Endothelial cell of umbilical vein (primary cell): ENCODE measurements around the gene MIA. TPM values are rescaled to one million over a fixed set of nuclear protein-coding genes. Genes with fewer than 3 reads are reported as not detected.

Experiments used
- BruUV-seq: library from RNA; stranded (reverse); fragments of 400-500 nt; replicated peaks from 2 replicates; lab custom pipeline; 2021; lab: Mats Ljungman, UMichigan
- CTCF ChIA-PET: fragments of 300-600, 350-600 bp; sonication (Branson Sonifier 250); formaldehyde crosslinking; loops from one replicate; lab custom pipeline; 2021; ENCODE audit warnings: antibody characterized with exemption, inconsistent platforms; lab: Charles Lee
- POLR2A ChIA-PET: fragments of 300-600, 350-600 bp; sonication (Branson Sonifier 250); formaldehyde crosslinking; loops from one replicate; lab custom pipeline; 2021; ENCODE audit warnings: antibody characterized with exemption, inconsistent platforms; lab: Charles Lee
- DNase-seq: peaks from one replicate; pipeline ENCODE4 v3.0.0-alpha.2; 2011; ENCODE audit warnings: low read depth, low spot score
- FAIRE-seq: peaks from 2 replicates; lab custom pipeline; 2011; peaks lifted over from hg19 to GRCh38; lab: Jason Lieb, UNC
- H2AFZ ChIP-seq: 2 replicates; pipeline ENCODE4 v1.6.0; 2012; ENCODE audit warnings: low read depth, low read length, control low read depth, inconsistent platforms
- H3K27ac ChIP-seq: 2 replicates; pipeline ENCODE4 v1.5.1; 2011; ENCODE audit warnings: low read depth, mild to moderate bottlenecking, control low read depth, low read length, moderate library complexity; ENCODE audit not compliant: insufficient read depth
- H3K27me3 ChIP-seq, 2 experiments: 2 replicates each; pipeline versions ENCODE4 v1.6.0 to v1.6.1; 2011; ENCODE audit warnings: low read length in 2 of 2, mixed read lengths in 1 of 2; ENCODE audit not compliant: control insufficient read depth in 2 of 2, insufficient read depth in 2 of 2
- H3K36me3 ChIP-seq, 2 experiments: 2 replicates in 1 of 2; 3 replicates in 1 of 2; pipeline ENCODE4 v1.5.1; 2011; ENCODE audit warnings: low read length in 2 of 2, mild to moderate bottlenecking in 1 of 2, moderate library complexity in 1 of 2; ENCODE audit not compliant: control insufficient read depth in 2 of 2, insufficient read depth in 2 of 2; ENCODE audit errors: extremely low read depth in 1 of 2
- H3K4me1 ChIP-seq: 3 replicates; pipeline ENCODE4 v1.5.1; 2011; ENCODE audit warnings: mild to moderate bottlenecking, low read length; ENCODE audit not compliant: control insufficient read depth, insufficient read depth; ENCODE audit errors: extremely low read depth
- H3K4me2 ChIP-seq: 2 replicates; pipeline ENCODE4 v1.6.1; 2011; ENCODE audit warnings: low read length, control low read depth, mixed read lengths; ENCODE audit not compliant: insufficient read depth
- H3K4me3 ChIP-seq, 3 experiments: fragments of 200-600 bp in 1 of 3; sonication (generic), shearing (Covaris generic) in 1 of 3; replicated peaks in 1 of 3; 2 replicates each; pipeline ENCODE4 v1.5.1; 2011 to 2016; ENCODE audit warnings: control low read depth in 3 of 3, low read length in 3 of 3, mild to moderate bottlenecking in 2 of 3, inconsistent platforms in 1 of 3, low read depth in 1 of 3, moderate library complexity in 1 of 3; ENCODE audit not compliant: insufficient read depth in 1 of 3
- H3K79me2 ChIP-seq: 2 replicates; pipeline ENCODE4 v1.6.0; 2012; ENCODE audit warnings: low read length, inconsistent platforms; ENCODE audit not compliant: control insufficient read depth, insufficient read depth
- H3K9ac ChIP-seq: replicated peaks from 2 replicates; pipeline ENCODE3; 2011; ENCODE audit warnings: low read length, control low read depth; ENCODE audit not compliant: insufficient read depth; ENCODE audit errors: extremely low read depth
- H3K9me1 ChIP-seq: replicated peaks from 3 replicates; pipeline ENCODE4 v1.6.0; 2011; ENCODE audit warnings: mild to moderate bottlenecking, low read length; ENCODE audit not compliant: control insufficient read depth, insufficient read depth; ENCODE audit errors: extremely low read depth
- H3K9me3 ChIP-seq: replicated peaks from 2 replicates; pipeline ENCODE4 v1.5.1; 2012; ENCODE audit warnings: low read length, inconsistent platforms; ENCODE audit not compliant: control insufficient read depth, insufficient read depth
- H4K20me1 ChIP-seq: replicated peaks from 2 replicates; pipeline ENCODE3; 2011; ENCODE audit warnings: mild to moderate bottlenecking, low read length; ENCODE audit not compliant: control insufficient read depth, insufficient read depth; ENCODE audit errors: extremely low read depth
- EZH2 ChIP-seq: IDR thresholded peaks from 2 replicates; pipeline ENCODE4 v1.6.1; 2012; ENCODE audit warnings: borderline replicate concordance, low read depth, mild to moderate bottlenecking, moderate library complexity, low read length, inconsistent platforms; ENCODE audit not compliant: severe bottlenecking
- FOS ChIP-seq: IDR thresholded peaks from 2 replicates; pipeline ENCODE4 v1.6.1; 2011; ENCODE audit warnings: mild to moderate bottlenecking, low read length, moderate library complexity, borderline replicate concordance; ENCODE audit not compliant: insufficient read depth
- GATA2 ChIP-seq: IDR thresholded peaks from 2 replicates; pipeline ENCODE4 v1.7.0; 2011; ENCODE audit warnings: low read depth, mild to moderate bottlenecking, moderate library complexity, mixed read lengths, low read length; ENCODE audit not compliant: insufficient read length, insufficient read depth
- JUN ChIP-seq: IDR thresholded peaks from 2 replicates; pipeline ENCODE4 v1.6.1; 2011; ENCODE audit warnings: borderline replicate concordance, low read depth; ENCODE audit not compliant: insufficient read length, insufficient read depth
- MYC ChIP-seq: IDR thresholded peaks from one replicate; pipeline ENCODE4 v1.6.1; 2011; ENCODE audit warnings: mild to moderate bottlenecking, low read depth, low read length
- POLR2A ChIP-seq: IDR thresholded peaks from 2 replicates; pipeline ENCODE4 v1.6.1; 2012; ENCODE audit warnings: low read depth, mild to moderate bottlenecking, control low read depth, low read length
- POLR2AphosphoS5 ChIP-seq: IDR thresholded peaks from 2 replicates; pipeline ENCODE4 v1.6.1; 2012; ENCODE audit warnings: low read depth, mild to moderate bottlenecking, control low read depth, low read length, moderate library complexity; ENCODE audit not compliant: insufficient read depth
- dilution Hi-C: fragments of 300-500 bp; cut with MboI; formaldehyde crosslinking; loops from one replicate; pipeline ENCODE4 v1.15.0; 2019; ENCODE audit warnings: low sequenced_read_pairs; ENCODE audit not compliant: extremely low pct_ligation_motif_present
- intact Hi-C: fragments of 100-400 bp; cut with micrococcal nuclease; formaldehyde crosslinking; loops from one replicate; pipeline ENCODE4 v1.10.0; 2022
- polyA plus RNA-seq, 4 experiments: library from polyadenylated mRNA; depleted of rRNA in 3 of 4; stranded (reverse) in 3 of 4; unstranded in 1 of 4; fragments of >200 nt; gene quantifications; 2 replicates each; pipeline versions ENCODE4 v1.2.1 to v1.2.3, GENCODE V29; 2011 to 2012; ENCODE audit warnings: missing spikeins in 1 of 4
- total RNA-seq: library from RNA; stranded (reverse); gene quantifications from 2 replicates; pipeline ENCODE4 v1.2.3, GENCODE V29; 2021
- TF ChIP-seq, protein P1 (sequence below): IDR thresholded peaks from 2 replicates; pipeline ENCODE4 v1.6.1; 2011; ENCODE audit not compliant: insufficient read depth, insufficient read length
- TF ChIP-seq, protein P2 (sequence below), 2 donors: IDR thresholded peaks; 1 replicate in 1 of 2; 2 replicates in 1 of 2; pipeline ENCODE4 v1.5.1; 2011; ENCODE audit warnings: low read length in 2 of 2, mild to moderate bottlenecking in 2 of 2, moderate library complexity in 2 of 2, control low read depth in 1 of 2, inconsistent platforms in 1 of 2, low read depth in 1 of 2; ENCODE audit not compliant: insufficient read depth in 1 of 2; ENCODE audit errors: extremely low read depth in 1 of 2

Gene MIA
- total and polyA plus RNA-seq, 2 donors (not counting 3 experiments of a cell fraction or from before 2014, with no cell fraction given), result 0.32 TPM; not detected in 1

DNA sequence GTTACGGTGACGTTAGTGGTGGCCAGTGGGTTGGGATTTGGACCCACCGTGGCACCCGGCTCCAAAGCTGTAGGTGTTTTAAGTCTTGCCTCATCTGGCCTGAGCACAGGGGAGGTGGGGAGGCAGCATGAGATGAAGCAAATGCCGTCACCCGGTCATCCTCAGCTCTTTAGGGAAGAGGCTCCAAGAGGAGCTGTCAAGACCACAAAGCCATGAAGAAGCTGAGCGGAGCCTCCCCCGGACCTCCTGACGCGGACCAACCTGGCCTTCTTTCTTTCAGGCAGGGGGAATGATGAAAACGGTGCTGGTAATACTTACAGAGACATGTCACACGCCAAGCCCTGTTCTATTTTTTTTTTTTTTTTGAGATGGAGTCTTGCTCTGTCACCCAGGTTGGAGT is 32.4 kb upstream of the MIA start:
- dilution Hi-C loops (no loop called here), intact Hi-C loops (no loop called here)
- no peak for DNase-seq
- TF ChIP-seq JUN, result no peak
- no peak for TF ChIP-seq POLR2AphosphoS5
- TF ChIP-seq EZH2, result no peak
- no peak for TF ChIP-seq FOS
- TF ChIP-seq, protein P1, sequence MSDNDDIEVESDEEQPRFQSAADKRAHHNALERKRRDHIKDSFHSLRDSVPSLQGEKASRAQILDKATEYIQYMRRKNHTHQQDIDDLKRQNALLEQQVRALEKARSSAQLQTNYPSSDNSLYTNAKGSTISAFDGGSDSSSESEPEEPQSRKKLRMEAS, result no peak
- no peak for TF ChIP-seq POLR2A
- no peak for TF ChIP-seq GATA2
- Histone ChIP-seq H3K9ac (no peak overlapping the region), H4K20me1 (no peaks in the 10 kb centered on the region), H3K79me2 (no peaks in the 10 kb centered on the region), H3K9me3 (no peaks in the 10 kb centered on the region), H3K27ac (no peak overlapping the region), H3K4me1 (peaks cover 9% of the 10 kb centered on the region), H3K4me3 (no peak overlapping the region), H3K4me2 (no peak overlapping the region), H3K27me3 (no peaks in the 10 kb centered on the region), H3K9me1 (no peaks in the 10 kb centered on the region), H3K36me3 (peaks cover 0 to 6% of the 10 kb centered on the region in 2 experiments), H2AFZ (no peak overlapping the region)
- ChIA-PET CTCF (no interaction called here), POLR2A (interaction anchor here (0.7 to 1.0 kb wide), 2 partner anchors 22 to 56 kb away, joined by 3 to 4 read pairs; partner anchors contain the start of gene EGLN2)
- FAIRE-seq, result no peak
- no TSS peak for BruUV-seq

DNA sequence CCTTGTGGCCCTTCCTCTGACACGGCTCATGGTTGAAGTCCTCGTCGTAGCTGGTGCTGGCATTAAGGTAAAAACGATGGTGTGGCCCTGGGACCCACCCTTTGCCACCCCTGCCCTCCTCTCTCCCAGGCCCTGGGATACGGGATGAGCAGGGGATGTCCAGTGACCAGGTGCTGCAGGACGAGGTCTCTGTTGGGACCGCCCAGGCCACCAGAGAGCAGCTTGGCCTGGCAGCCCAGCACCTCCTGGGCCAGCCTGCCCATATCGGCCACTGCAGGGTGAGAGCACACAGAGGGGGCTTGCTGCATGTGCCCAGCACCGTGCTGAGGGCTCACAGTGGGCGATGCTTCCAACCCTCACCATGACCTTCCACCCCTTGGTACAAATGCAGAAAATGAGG is 31.4 kb upstream of the MIA start:
- no peaks in the 10 kb centered on the region for H3K9me1 ChIP-seq
- H3K27me3 ChIP-seq, result no peaks in the 10 kb centered on the region
- no peak for TF ChIP-seq JUN
- TF ChIP-seq POLR2AphosphoS5, result no peak
- TF ChIP-seq, protein P1, result no peak
- TF ChIP-seq FOS, result no peak
- TF ChIP-seq POLR2A, result no peak
- TF ChIP-seq, protein P2, sequence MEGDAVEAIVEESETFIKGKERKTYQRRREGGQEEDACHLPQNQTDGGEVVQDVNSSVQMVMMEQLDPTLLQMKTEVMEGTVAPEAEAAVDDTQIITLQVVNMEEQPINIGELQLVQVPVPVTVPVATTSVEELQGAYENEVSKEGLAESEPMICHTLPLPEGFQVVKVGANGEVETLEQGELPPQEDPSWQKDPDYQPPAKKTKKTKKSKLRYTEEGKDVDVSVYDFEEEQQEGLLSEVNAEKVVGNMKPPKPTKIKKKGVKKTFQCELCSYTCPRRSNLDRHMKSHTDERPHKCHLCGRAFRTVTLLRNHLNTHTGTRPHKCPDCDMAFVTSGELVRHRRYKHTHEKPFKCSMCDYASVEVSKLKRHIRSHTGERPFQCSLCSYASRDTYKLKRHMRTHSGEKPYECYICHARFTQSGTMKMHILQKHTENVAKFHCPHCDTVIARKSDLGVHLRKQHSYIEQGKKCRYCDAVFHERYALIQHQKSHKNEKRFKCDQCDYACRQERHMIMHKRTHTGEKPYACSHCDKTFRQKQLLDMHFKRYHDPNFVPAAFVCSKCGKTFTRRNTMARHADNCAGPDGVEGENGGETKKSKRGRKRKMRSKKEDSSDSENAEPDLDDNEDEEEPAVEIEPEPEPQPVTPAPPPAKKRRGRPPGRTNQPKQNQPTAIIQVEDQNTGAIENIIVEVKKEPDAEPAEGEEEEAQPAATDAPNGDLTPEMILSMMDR (IDR thresholded peaks at IDR 0.05; ENCODE audit: extremely low read depth in 1 of 2, insufficient read depth in 1 of 2, low read depth in 1 of 2, low read length in 2 of 2), result no peak
- TF ChIP-seq GATA2, result no peak
- TF ChIP-seq MYC, result no peak
- no peak for TF ChIP-seq EZH2
- intact Hi-C loops (no loop called here), dilution Hi-C loops (no loop called here)
- H3K4me3 ChIP-seq, result no peak overlapping the region
- BruUV-seq, result no TSS peak
- no peak overlapping the region for H3K4me2 ChIP-seq
- DNase-seq (no peak), FAIRE-seq (no peak)
- CTCF ChIA-PET, result interaction anchor here (1.0 to 2.7 kb wide), 2 partner anchors 63 to 75 kb away, joined by 3 to 7 read pairs; no protein-coding TSS in a partner anchor
- H4K20me1 ChIP-seq, result no peaks in the 10 kb centered on the region
- H3K9me3 ChIP-seq, result no peaks in the 10 kb centered on the region
- H3K27ac ChIP-seq, result no peak overlapping the region
- H3K79me2 ChIP-seq, result no peaks in the 10 kb centered on the region
- H3K36me3 ChIP-seq, result peaks cover 0 to 6% of the 10 kb centered on the region in 2 experiments
- POLR2A ChIA-PET, result interaction anchor here (1.0 kb wide), 1 partner anchor 23 kb away, joined by 3 read pairs; no protein-coding TSS in a partner anchor
- no peak overlapping the region for H3K9ac ChIP-seq
- H2AFZ ChIP-seq, result no peak overlapping the region
- peaks cover 9% of the 10 kb centered on the region for H3K4me1 ChIP-seq
